Endothelial cell (in vitro differentiated cells): ENCODE results near the gene SIRT2. TPM values are rescaled to one million over a fixed set of nuclear protein-coding genes. Genes with fewer than 3 reads are reported as not detected.
A peak's percentile ranks its signal among the peaks of the same experiment; 100 is the strongest.

Experiments used
- DNase-seq: peaks from one replicate; pipeline ENCODE4 v3.0.0; 2021; ENCODE audit warnings: low spot score
- H3K27ac Mint-ChIP-seq: one replicate; pipeline ENCODE4 v1.8.0; 2021; ENCODE audit warnings: mixed read lengths, inconsistent platforms; ENCODE audit not compliant: unreplicated experiment
- H3K27me3 Mint-ChIP-seq: one replicate; pipeline ENCODE4 v1.8.0; 2021; ENCODE audit warnings: mild to moderate bottlenecking, moderate library complexity, mixed read lengths, inconsistent platforms; ENCODE audit not compliant: unreplicated experiment
- H3K36me3 Mint-ChIP-seq: one replicate; pipeline ENCODE4 v1.8.0; 2021; ENCODE audit warnings: mild to moderate bottlenecking, low read depth, mixed read lengths, inconsistent platforms; ENCODE audit not compliant: unreplicated experiment
- H3K4me1 Mint-ChIP-seq: one replicate; pipeline ENCODE4 v1.8.0; 2021; ENCODE audit warnings: mild to moderate bottlenecking, mixed read lengths, inconsistent platforms; ENCODE audit not compliant: unreplicated experiment
- H3K4me3 Mint-ChIP-seq: one replicate; pipeline ENCODE4 v1.8.0; 2021; ENCODE audit warnings: mild to moderate bottlenecking, mixed read lengths, inconsistent platforms; ENCODE audit not compliant: unreplicated experiment
- H3K9me3 Mint-ChIP-seq: one replicate; pipeline ENCODE4 v1.8.0; 2021; ENCODE audit warnings: mixed read lengths, inconsistent platforms; ENCODE audit not compliant: unreplicated experiment
- total RNA-seq: library from RNA; stranded (reverse); fragmentation: NEBNext Ultra II Directional; extraction: Animal tissue kit (Norgen Biotek cat#: 25700); gene quantifications from one replicate; pipeline ENCODE4 v1.2.1, GENCODE V29; 2021; ENCODE audit not compliant: unreplicated experiment
- TF ChIP-seq, protein P1 (sequence below): fragments of 200-600 bp; sonication (generic); IDR thresholded peaks from one replicate; pipeline ENCODE4 v1.5.0; 2021; ENCODE audit warnings: antibody characterized with exemption; ENCODE audit not compliant: unreplicated experiment

The SIRT2 gene
- total RNA-seq, 1 donor from 2014 or later = 45.9 TPM

DNA sequence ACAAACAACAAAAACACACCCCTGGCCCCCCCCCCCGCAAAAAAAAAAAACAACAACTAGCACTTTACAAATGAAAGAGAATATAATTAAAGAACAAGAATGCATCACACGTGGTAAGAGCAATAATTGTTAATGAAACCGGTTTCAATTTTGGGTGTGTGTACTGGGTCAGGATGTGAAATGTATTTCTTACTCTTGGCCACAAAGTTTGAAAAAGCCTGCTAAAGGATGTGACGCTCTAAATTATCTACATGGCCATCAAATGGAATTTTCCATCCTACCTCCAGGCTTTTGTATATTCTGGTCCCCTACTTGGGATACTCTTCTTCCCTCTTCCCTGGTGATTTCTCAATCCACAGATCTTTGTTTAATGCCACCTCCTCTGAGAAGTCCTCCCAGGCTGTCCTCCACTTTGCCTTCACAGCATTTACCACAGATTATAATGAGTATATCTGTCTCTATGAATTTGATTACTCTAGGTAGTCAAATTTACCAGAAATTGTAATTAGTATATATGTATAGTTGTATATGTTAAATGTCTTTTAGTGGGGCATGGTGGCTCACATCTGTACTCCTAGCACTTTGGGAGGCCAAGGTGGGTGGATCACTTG lies 29.1 kb upstream of the SIRT2 start:
- Mint-ChIP-seq H3K27me3 (peaks cover 11% of the 10 kb centered on the region), H3K9me3 (no peaks in the 10 kb centered on the region), H3K4me1 (peaks cover 15% of the 10 kb centered on the region), H3K27ac (no peak overlapping the region), H3K4me3 (no peak overlapping the region), H3K36me3 (peaks cover 18% of the 10 kb centered on the region)
- no peak for DNase-seq
- TF ChIP-seq, protein P1, sequence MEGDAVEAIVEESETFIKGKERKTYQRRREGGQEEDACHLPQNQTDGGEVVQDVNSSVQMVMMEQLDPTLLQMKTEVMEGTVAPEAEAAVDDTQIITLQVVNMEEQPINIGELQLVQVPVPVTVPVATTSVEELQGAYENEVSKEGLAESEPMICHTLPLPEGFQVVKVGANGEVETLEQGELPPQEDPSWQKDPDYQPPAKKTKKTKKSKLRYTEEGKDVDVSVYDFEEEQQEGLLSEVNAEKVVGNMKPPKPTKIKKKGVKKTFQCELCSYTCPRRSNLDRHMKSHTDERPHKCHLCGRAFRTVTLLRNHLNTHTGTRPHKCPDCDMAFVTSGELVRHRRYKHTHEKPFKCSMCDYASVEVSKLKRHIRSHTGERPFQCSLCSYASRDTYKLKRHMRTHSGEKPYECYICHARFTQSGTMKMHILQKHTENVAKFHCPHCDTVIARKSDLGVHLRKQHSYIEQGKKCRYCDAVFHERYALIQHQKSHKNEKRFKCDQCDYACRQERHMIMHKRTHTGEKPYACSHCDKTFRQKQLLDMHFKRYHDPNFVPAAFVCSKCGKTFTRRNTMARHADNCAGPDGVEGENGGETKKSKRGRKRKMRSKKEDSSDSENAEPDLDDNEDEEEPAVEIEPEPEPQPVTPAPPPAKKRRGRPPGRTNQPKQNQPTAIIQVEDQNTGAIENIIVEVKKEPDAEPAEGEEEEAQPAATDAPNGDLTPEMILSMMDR = no peak

DNA sequence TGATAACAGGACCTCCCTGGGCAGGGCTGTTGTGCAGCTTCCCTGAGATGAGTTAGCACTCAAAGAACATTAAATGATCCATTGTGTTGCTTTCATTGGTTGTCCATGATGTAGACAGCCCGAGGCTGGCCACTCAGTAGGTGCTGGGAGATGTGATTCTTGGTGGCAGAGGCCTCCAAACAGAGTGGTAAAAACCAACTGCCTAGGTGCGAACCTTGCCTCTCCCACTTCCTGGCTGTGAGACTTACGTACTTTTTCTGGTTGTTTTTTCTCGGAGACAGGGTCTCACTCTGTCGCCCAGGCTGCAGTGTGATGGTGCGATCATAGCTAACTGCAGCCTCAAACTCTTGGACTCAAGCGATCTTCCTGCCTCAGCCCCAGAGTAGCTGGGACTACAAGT lies 25.0 kb upstream of the SIRT2 start:
- no peaks in the 10 kb centered on the region for H3K9me3 Mint-ChIP-seq
- TF ChIP-seq, protein P1 = no peak
- H3K27me3 Mint-ChIP-seq = peaks cover 2% of the 10 kb centered on the region
- H3K4me1 Mint-ChIP-seq = peaks cover 7% of the 10 kb centered on the region
- DNase-seq = no peak
- peaks cover 15% of the 10 kb centered on the region for H3K36me3 Mint-ChIP-seq
- H3K4me3 Mint-ChIP-seq = no peak overlapping the region
- no peak overlapping the region for H3K27ac Mint-ChIP-seq

- TF ChIP-seq, protein P1 = no peak
- Mint-ChIP-seq H3K27me3 (no peaks in the 10 kb centered on the region), H3K27ac (no peak overlapping the region), H3K4me3 (no peak overlapping the region), H3K9me3 (no peaks in the 10 kb centered on the region), H3K4me1 (peaks cover 9% of the 10 kb centered on the region), H3K36me3 (peaks cover 15% of the 10 kb centered on the region)
- DNase-seq = no peak
Observed at GRCh38 chr19:38922482-38922881, 23.1 kb upstream of the SIRT2 start.

DNA sequence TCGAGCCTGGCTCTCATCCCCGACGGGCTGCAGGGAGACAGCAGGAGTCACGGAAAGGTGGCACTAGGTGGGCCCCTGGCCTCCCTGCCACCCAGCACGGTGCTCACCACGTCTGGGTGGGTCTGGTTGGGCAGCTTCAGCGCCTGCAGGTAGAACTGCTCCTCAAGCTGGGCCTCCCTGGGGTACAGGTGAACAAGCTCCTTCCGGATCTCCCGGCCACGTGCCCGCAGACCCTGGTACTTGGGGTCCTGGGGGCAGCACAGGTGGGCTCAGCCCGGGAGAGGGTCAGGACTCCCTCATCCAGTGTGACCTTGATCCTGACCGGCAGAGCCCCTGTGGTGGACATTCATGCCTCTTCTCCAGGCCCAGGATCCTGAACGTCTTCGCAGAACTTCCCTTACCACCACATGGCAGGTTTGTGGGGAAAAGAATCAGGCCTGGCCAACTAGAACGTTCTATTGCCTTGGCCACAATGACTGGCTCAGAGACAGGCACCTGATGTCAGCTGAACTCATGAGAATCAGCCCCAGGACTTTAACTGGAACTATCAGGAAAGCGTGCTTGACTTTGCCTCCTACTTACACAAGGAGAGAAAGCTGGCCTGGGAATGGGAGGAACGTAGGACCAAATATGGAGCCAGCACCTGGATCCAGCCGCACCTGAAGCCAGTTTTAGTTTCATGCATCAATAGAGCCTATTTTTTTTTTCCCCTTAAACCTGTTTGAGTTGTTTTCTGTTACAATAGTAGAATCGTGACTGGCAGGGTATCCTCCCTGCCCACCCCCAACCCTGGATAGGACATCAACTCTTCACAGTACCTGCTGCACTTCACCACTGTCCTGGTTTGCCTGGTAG lies 22.2 kb upstream of the SIRT2 start:
- no peak for DNase-seq
- H3K27me3 Mint-ChIP-seq = no peaks in the 10 kb centered on the region
- no peaks in the 10 kb centered on the region for H3K9me3 Mint-ChIP-seq
- H3K27ac Mint-ChIP-seq = no peak overlapping the region
- H3K4me3 Mint-ChIP-seq = peak overlapping the region; percentile 78
- H3K4me1 Mint-ChIP-seq = peaks cover 9% of the 10 kb centered on the region
- H3K36me3 Mint-ChIP-seq = peaks cover 15% of the 10 kb centered on the region
- TF ChIP-seq, protein P1 = no peak
